ENCODE measurements around the gene RBM19.

DNA sequence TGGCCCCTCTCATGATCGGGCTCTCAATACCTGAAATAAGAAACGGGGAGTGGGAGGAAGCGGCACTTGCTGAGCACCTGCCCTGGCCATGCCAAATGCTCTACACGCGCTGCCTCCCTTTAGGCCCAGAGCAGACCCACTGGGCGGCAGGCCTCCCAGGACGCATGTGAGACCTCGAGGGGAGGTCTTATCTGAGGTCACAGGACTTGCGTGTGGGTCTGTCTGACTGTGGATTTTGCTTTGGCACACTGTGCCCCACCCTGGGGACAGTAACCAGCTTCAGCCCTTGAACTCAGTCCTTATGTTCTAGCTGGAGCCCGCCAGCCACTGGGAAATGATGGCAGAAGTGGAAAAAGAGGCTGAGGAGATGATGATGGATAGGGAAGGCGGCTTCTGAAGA, 91.8 kb downstream of the RBM19 start:
- TF ChIP-seq POLR2A (IDR thresholded peaks at IDR 0.05) = no peak
- TF ChIP-seq, protein P1, sequence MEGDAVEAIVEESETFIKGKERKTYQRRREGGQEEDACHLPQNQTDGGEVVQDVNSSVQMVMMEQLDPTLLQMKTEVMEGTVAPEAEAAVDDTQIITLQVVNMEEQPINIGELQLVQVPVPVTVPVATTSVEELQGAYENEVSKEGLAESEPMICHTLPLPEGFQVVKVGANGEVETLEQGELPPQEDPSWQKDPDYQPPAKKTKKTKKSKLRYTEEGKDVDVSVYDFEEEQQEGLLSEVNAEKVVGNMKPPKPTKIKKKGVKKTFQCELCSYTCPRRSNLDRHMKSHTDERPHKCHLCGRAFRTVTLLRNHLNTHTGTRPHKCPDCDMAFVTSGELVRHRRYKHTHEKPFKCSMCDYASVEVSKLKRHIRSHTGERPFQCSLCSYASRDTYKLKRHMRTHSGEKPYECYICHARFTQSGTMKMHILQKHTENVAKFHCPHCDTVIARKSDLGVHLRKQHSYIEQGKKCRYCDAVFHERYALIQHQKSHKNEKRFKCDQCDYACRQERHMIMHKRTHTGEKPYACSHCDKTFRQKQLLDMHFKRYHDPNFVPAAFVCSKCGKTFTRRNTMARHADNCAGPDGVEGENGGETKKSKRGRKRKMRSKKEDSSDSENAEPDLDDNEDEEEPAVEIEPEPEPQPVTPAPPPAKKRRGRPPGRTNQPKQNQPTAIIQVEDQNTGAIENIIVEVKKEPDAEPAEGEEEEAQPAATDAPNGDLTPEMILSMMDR (IDR thresholded peaks at IDR 0.05) = no peak

All from lower leg skin (tissue), 3 donors.